HAP-1 (cell line): ENCODE data around the gene IL11.
"Not testable (repeated sequence)": the region's sequence is repeated elsewhere in the genome, so short reads cannot be mapped to it uniquely, and the experiment has no call there.

Source experiments
- DNase-seq, 2 experiments: peaks; one replicate each; pipeline ENCODE4 v3.0.0-alpha.2; 2016 to 2020; ENCODE audit warnings: low spot score in 2 of 2
- H3K27me3 ChIP-seq: fragments of 250-450 bp; sonication (Bioruptor Pico); 2 replicates; pipeline ENCODE4 v1.5.1; 2020; ENCODE audit warnings: low read depth, mild to moderate bottlenecking, moderate library complexity
- H3K36me3 ChIP-seq: fragments of 250-450 bp; sonication (Bioruptor Pico); replicated peaks from 2 replicates; pipeline ENCODE4 v1.5.1; 2020; ENCODE audit warnings: mild to moderate bottlenecking
- H3K4me1 ChIP-seq: fragments of 250-450 bp; sonication (Bioruptor Pico); 2 replicates; pipeline ENCODE4 v1.5.1; 2020; ENCODE audit warnings: mild to moderate bottlenecking
- H3K4me3 ChIP-seq: fragments of 250-450 bp; sonication (Bioruptor Pico); 2 replicates; pipeline ENCODE4 v1.5.1; 2020; ENCODE audit warnings: mild to moderate bottlenecking, moderate library complexity
- H3K9me3 ChIP-seq: fragments of 250-450 bp; sonication (Bioruptor Pico); 2 replicates; pipeline ENCODE4 v1.5.1; 2020; ENCODE audit warnings: mild to moderate bottlenecking, moderate library complexity
- in situ Hi-C: fragments of 300-500 bp; cut with MboI; formaldehyde crosslinking; loops from 3 replicates; pipeline ENCODE4 v1.14.3; 2020; ENCODE audit warnings: low sequenced_read_pairs, inconsistent platforms, mixed read lengths

Gene IL11

GRCh38 chr19:55329791-55330190, 40.5 kb downstream of the IL11 start:
- H3K9me3 ChIP-seq, in situ Hi-C loops, H3K4me3 ChIP-seq, DNase-seq, H3K27me3 ChIP-seq, H3K36me3 ChIP-seq, H3K4me1 ChIP-seq: not testable (repeated sequence)

GRCh38 chr19:55328774-55329318, 41.4 kb downstream of the IL11 start:
- H3K4me1 ChIP-seq, H3K4me3 ChIP-seq, H3K9me3 ChIP-seq, H3K36me3 ChIP-seq, H3K27me3 ChIP-seq, in situ Hi-C loops, DNase-seq: not testable (repeated sequence)

GRCh38 chr19:55325172-55325571, 45.1 kb downstream of the IL11 start, which contains the start of gene TMEM150B:
TSS of gene TMEM150B (minus strand) at chr19:55325341. CDS start at chr19:55321036, 4,305 bp downstream.
- no peaks in the 10 kb centered on the region for H3K36me3 ChIP-seq
- in situ Hi-C loops: no loop called here
- no peak within 1 kb of the TSS for H3K4me3 ChIP-seq
- no peaks in the 10 kb centered on the region for H3K4me1 ChIP-seq
- DNase-seq: no peak
- H3K9me3 ChIP-seq: no peaks in the 10 kb centered on the region
- no peaks in the 10 kb centered on the region for H3K27me3 ChIP-seq

- Histone ChIP-seq H3K36me3 (no peaks in the 10 kb centered on the region), H3K4me1 (no peaks in the 10 kb centered on the region), H3K9me3 (no peaks in the 10 kb centered on the region), H3K4me3 (no peak overlapping the region), H3K27me3 (no peaks in the 10 kb centered on the region)
- in situ Hi-C loops: no loop called here
- no peak for DNase-seq
These were observed 45.6 kb downstream of the IL11 start for GRCh38 chr19:55324662-55325061.

DNA sequence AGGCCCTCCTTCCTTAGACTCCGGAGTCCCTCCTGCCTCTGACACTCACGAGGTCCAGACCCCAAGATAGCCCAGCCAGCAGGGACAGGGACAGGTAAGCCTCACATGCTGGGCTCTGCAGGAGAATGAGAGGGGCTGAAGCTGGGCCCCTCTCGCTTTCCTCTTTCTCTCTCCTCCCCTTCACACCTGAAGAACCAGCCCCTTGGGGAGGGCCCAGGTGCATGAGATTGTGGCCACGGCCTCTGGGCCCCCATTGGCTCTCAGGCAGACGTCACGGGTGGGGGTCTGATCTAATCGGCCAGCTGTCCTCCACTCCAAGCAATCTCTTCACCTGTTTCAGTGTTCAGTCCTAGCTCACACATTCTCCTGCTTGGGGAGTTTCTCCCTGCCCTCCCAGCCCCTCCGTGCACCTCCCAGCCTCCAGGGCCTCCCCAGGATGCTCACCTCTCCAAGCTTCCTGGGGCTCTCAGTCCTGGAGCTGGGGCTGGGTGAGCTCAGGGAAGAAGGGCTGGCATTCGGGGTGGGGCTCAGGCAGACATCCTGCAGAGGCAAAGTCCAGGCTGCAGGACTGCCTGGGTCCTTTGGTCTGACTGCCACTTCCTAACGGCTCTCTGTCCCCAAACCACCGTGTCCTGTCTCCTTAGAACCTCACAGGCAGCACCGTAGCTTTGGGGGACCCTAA, 47.9 kb downstream of the IL11 start:
- in situ Hi-C loops: no loop called here
- Histone ChIP-seq H3K4me1 (no peaks in the 10 kb centered on the region), H3K27me3 (no peaks in the 10 kb centered on the region), H3K36me3 (no peaks in the 10 kb centered on the region), H3K9me3 (no peaks in the 10 kb centered on the region), H3K4me3 (no peak overlapping the region)
- no peak for DNase-seq

DNA sequence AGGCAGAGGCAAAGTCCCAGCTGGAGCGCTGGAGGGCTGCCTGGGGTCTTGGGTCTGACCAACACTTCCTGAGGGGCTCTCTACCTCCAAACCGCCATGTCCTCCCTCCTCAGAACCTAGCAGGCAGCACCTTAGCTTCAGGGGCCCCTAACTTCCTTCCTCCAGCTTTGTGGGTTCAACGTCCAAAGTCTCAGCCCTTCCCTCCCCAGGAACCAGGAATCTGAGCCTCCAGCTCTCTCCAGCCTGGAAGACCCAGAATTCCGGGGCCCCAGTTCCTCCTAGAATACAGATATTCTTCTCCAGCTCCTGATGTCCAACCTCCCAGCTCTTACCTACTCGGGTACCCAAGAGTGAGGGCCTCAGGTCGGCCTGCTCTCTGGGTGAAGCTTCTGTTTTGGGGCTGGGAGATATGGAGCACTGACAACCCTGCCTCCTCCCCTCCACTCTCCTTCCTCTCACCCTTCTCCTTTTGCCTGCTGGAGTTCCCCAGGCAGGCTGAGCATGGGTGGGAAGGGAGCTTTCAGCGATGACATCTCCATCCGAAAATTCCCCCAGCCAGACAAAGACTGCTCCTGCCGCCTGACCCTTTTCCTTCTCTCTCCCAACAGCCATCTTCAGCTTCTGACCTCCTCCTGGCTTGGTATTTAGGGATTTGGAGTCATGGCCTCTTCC, 48.7 kb downstream of the IL11 start:
- in situ Hi-C loops: no loop called here
- no peaks in the 10 kb centered on the region for H3K36me3 ChIP-seq
- H3K9me3 ChIP-seq: no peaks in the 10 kb centered on the region
- no peaks in the 10 kb centered on the region for H3K27me3 ChIP-seq
- H3K4me1 ChIP-seq: no peaks in the 10 kb centered on the region
- H3K4me3 ChIP-seq: no peak overlapping the region
- DNase-seq: no peak

- Histone ChIP-seq H3K9me3 (no peaks in the 10 kb centered on the region), H3K4me1 (no peaks in the 10 kb centered on the region), H3K27me3 (no peaks in the 10 kb centered on the region), H3K36me3 (no peaks in the 10 kb centered on the region), H3K4me3 (no peak overlapping the region)
- DNase-seq: no peak
- in situ Hi-C loops: no loop called here
These were observed 49.3 kb downstream of the IL11 start for GRCh38 chr19:55320844-55321419.

DNA sequence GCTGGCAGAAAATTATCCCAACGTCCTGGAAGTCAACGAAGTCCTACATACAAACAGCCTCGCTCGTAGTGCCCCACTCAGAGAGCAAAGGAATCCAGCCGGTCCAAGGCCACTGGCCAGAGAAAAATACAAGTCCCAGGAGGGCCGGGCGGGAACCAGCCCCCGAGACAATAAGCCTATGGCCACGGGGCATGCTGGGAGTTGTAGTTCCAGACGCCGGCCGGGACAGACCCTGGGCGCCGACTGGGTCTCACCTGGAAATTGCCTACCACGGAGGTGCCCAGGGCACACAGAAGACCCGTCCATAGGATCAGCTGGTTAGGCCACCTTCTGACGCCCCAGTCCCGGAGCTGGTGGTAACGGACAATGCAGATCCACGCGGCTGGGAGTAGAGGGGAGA, 50.5 kb downstream of the IL11 start:
- Histone ChIP-seq H3K9me3 (no peaks in the 10 kb centered on the region), H3K4me1 (no peaks in the 10 kb centered on the region), H3K4me3 (no peak overlapping the region), H3K27me3 (no peaks in the 10 kb centered on the region), H3K36me3 (no peaks in the 10 kb centered on the region)
- peak; percentile 65 to 87 for DNase-seq
- in situ Hi-C loops: no loop called here

GRCh38 chr19:55316646-55317045, 53.6 kb downstream of the IL11 start:
- no peak for DNase-seq
- H3K36me3 ChIP-seq: no peaks in the 10 kb centered on the region
- H3K27me3 ChIP-seq: no peaks in the 10 kb centered on the region
- H3K9me3 ChIP-seq: no peaks in the 10 kb centered on the region
- H3K4me1 ChIP-seq: no peaks in the 10 kb centered on the region
- in situ Hi-C loops: no loop called here
- H3K4me3 ChIP-seq: no peak overlapping the region

DNA sequence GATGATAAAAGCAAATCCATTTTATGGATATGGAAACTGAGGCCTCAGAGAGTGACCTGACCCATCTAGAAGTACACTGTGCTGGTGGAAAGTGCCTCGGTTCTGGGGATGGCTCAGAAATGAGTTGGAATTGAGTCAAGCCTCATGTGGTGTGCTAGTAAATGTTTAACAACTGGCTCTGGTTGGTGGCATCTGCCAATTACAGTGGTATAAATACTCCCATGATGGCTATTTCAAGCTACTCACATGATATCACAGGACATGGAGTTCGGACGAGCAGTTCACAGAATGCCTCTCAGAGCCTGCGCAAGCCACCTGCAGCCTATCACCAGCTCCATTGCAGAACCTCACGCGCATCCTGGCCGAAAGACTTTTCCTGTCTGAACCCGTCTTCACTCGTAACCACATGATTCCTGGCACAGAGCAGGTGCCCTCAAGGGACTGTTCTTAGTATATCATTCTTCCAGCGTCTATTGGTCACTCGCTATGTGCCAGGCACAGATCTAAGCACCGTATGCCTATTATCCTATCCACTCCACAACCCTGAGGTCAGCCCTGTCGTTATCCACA, 54.2 kb downstream of the IL11 start:
- Histone ChIP-seq H3K4me1 (no peaks in the 10 kb centered on the region), H3K4me3 (no peak overlapping the region), H3K36me3 (no peaks in the 10 kb centered on the region), H3K9me3 (no peaks in the 10 kb centered on the region), H3K27me3 (no peaks in the 10 kb centered on the region)
- in situ Hi-C loops: no loop called here
- DNase-seq: no peak

DNA sequence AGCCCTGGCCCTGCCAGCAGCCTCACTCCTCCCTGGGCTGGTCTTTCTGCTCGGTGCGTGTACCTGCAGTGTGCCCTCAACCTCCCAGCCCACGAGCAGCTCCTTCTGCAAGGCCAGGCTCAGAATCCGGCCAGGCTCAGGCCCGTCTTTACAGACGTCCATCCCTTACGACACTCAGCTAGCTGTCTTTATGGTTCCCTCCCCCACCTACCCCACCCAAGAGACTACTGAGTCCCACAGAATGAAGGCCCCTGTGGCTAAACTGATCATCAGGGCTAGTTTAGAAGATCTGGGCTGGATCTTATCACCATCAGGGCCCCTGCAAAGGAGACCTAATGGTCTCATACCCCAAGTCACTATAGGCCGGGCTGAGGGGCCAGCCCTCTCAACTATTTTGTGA, 55.9 kb downstream of the IL11 start:
- in situ Hi-C loops: no loop called here
- Histone ChIP-seq H3K36me3 (no peaks in the 10 kb centered on the region), H3K4me1 (no peaks in the 10 kb centered on the region), H3K27me3 (no peaks in the 10 kb centered on the region), H3K4me3 (no peak overlapping the region), H3K9me3 (no peaks in the 10 kb centered on the region)
- DNase-seq: no peak
